Astrocyte (in vitro differentiated cells and primary cell): ENCODE data around the gene IL20.

Experiments used
- EZH2 ChIP-seq: IDR thresholded peaks from 2 replicates; pipeline ENCODE4 v1.6.1; 2012; ENCODE audit warnings: mild to moderate bottlenecking, low read length, inconsistent platforms; ENCODE audit not compliant: insufficient read depth
- TF ChIP-seq, protein P1 (sequence below): IDR thresholded peaks from 2 replicates; pipeline ENCODE4 v1.5.1; 2011; ENCODE audit warnings: low read depth, mild to moderate bottlenecking, inconsistent platforms, low read length, moderate library complexity; ENCODE audit not compliant: insufficient read depth

- TF ChIP-seq, protein P1, sequence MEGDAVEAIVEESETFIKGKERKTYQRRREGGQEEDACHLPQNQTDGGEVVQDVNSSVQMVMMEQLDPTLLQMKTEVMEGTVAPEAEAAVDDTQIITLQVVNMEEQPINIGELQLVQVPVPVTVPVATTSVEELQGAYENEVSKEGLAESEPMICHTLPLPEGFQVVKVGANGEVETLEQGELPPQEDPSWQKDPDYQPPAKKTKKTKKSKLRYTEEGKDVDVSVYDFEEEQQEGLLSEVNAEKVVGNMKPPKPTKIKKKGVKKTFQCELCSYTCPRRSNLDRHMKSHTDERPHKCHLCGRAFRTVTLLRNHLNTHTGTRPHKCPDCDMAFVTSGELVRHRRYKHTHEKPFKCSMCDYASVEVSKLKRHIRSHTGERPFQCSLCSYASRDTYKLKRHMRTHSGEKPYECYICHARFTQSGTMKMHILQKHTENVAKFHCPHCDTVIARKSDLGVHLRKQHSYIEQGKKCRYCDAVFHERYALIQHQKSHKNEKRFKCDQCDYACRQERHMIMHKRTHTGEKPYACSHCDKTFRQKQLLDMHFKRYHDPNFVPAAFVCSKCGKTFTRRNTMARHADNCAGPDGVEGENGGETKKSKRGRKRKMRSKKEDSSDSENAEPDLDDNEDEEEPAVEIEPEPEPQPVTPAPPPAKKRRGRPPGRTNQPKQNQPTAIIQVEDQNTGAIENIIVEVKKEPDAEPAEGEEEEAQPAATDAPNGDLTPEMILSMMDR = no peak
- TF ChIP-seq EZH2 = no peak
Observed at GRCh38 chr1:206831650-206832049, 33.8 kb upstream of the IL20 start.
